Measurements from ENCODE around the gene ZMIZ1.

The ZMIZ1 gene

DNA sequence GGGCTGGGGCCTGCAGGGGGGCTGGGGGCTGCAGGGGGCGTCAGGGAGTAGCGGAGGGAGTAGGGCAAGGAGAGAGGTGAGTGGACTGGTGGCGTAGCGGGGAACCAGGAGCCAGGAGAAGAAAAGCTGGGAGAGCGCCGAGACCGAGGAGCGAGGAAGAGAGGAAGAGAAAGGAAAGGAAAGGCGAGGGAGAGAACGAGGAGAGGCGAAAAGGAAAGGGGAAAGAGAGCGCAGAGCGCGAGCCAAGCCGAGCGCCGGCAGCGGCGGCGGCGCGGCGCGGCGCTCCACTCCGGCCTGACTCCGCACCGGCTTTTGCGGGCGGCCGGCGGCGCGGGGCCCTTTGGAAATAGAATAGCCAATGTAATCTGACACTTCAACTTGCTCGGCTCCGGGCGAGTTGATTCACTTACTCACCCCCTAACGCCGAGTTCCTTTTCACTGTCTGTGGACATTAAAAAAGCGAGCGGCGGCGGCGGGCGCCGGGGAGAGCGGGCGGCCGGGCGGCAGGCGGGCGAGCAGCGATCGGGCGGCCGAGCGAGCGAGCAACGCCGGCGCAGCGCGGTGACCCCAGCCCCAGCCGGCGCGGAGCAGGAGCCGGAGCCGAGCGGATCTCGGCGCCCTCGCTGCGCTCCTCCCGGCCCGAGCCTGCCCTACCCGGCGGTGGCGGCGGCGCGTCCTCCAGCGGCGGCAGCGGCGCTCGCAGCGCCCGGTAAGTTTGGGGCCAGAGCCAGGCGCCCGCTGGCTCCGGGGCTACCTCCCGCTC is at the start of gene ZMIZ1:
ZMIZ1 (plus strand) TSS at position 405 of the 763 bp plus-strand sequence. CDS start 132,667 bp downstream, outside the sequence.
- DNase-seq = peak; percentile 96

GRCh38 chr10:79019441-79020014 is 49.2 kb upstream of the ZMIZ1 start:
- DNase-seq = no peak

- DNase-seq = peak; percentile 74
Observed at GRCh38 chr10:79020015-79020491, 48.7 kb upstream of the ZMIZ1 start.

DNA sequence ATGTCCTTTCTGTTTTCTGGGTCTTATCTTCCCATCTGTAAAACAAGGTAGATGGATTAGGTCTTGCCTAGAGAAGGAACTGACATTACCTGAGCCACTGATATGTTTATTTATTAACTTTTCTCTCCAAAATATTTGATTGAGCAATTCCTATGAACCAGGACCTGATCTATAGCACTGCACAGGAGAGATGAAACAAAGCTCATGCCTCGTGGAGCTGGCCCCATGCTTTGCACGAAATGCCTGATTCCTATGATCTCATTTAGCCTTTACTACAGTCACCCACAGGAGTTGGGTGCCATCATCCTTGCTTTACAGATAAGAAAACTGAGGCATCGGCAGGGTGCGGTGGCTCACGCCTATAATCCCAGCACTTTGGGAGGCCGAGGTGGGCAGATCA is 48.2 kb upstream of the ZMIZ1 start:
- DNase-seq = no peak

- no peak for DNase-seq
Observed at GRCh38 chr10:79021331-79021907, 47.3 kb upstream of the ZMIZ1 start.

DNA sequence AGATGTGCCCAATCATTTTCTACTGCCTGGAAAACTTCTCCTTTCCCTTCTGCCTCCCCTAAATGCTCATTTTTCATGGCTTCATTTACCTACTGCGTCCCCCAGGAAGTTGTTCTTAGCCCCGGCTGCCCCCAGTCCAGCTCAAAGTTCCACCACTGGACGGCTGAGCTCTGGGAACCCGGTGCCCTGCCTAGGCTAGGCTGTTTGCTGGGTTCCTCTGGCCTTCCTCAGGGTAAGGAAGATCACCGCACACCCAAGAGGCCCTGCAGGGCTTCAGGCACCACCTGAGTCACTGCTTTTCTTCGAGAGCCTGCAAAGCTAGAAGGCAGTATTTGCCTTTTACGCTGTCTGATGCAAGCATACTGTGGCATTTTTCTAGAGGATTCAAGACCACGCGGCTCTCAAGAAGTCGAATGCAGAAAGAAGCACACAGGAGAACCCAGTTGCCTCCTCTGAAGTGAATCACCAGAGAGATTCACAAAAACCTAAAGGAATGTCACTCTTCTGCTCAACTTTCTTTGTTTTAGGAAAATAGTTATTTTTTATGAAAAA is 46.7 kb upstream of the ZMIZ1 start:
- no peak for DNase-seq

DNA sequence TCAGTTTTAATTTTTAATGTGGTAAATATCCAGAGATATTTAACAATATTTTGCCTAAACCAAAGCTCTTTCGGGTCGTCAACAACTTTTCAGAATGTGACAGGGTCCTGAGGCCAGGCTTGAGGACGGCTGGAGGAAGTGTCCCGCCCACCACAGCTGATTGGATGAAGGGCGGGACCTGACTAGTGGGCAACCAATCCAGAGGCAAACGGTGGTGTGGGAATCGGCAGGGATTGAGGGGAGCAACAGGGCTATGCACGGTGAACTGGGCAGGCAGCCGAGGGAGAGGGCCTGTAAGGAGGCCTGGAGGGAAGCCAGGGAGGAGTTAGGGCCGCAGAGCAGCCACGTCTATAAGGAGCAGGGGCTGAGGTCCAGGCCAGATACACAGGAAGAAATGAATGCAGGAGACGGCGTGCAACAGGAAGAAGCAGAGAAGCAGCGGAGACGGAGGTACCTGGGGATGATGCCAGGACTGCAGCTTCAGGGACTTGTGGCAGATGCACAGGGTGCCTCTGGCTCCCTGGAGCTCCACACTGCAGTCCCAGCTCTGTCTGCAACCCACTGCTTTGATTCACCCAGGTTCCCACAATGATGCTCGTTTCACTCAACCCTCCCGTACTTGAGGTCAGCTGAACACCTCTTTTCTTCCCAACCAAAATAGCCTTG is 46.1 kb upstream of the ZMIZ1 start:
- DNase-seq = peak; percentile 61

DNA sequence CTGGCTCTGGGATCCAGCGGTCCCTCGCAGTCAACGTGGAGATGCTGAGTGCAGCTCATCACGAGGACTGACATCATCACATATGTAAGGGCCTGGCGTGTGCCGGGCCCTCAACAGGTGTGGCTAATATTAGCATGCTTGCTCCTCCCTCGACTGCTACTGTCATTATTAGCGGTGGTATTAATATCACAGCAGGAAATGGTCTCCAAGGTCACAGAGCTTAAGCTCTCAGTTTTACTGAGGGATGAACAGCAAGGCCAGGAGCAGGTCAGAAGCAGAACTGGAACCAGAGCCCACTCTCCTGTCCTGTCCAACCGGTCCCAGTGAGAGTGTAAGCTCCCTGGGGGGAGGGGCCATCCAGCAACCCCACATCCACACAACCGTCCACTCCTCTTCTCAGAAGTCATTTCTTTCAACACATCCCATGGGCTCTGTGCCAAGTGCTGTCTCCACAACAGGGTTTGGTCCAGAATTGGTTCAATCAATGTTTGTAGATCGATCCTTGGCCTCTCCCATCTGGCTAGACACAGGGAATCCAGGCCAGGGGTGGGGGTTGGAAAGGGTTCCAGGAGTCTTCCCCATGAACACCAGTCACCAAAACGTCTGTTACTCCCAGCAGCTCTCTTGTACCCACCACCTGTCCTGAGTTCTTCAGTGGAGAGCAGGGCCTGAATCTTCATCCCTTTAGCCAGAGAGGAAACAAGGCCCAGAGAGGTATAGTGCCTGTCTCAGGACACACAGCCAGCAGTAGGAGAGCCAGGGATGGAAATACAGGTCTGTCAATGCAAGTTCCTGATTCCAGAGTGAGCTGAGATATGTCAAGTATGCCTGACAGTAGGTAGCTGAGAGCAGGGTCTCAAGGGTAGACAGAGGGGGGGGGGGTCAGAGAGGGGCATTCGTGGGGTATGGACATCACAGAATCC is 45.3 kb upstream of the ZMIZ1 start:
- no peak for DNase-seq

- no peak for DNase-seq
Observed at GRCh38 chr10:79024296-79024695, 44.5 kb upstream of the ZMIZ1 start.

GRCh38 chr10:79024720-79025198 is 44.0 kb upstream of the ZMIZ1 start:
- no peak for DNase-seq

DNA sequence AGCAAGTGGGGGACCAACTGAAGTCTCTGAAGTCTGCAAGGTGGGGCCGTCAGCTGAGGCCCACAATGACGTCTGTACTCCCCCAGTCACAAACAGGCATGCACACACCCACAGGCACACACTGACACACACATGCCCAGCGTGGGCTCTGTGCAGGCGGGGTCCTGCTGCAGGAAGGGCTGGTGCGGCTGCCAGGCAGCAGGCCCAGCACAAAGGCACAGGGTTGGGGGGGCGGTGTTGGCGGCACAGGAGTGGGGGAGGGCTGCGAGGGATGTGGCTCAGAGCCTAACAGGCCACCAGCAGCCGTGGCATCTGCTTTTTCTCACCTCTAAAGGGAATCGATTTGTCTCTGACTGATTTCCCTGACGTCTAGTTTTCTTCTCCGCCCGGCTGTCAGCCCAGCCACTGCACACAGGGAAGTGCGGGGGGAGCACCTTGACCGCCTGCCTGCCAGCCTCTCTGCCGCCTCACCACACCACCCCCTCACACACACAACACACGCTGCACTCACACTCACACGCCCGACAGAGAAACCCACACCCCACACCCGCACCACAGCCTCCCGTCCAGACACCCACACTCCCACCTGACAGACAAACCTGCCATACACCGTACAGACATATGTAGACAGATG is 43.5 kb upstream of the ZMIZ1 start:
- peak; percentile 56 for DNase-seq

- DNase-seq = no peak
Observed at GRCh38 chr10:79026341-79026761, 42.4 kb upstream of the ZMIZ1 start.

DNA sequence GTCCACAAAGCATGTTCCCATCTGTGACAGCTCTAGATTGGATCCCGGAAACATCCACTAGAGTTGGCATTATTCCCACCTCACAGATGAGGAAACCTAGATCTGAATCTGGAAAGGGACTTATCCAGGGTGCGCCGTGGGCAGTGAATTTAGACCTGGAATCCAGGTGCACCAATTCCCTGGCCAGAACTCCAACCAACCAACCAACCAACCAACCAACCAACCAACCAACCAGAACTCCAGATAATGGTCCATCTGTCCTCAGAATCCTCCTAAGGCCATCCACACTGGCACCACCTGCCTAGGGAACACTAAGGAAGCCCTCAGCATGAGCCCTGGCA is 42.0 kb upstream of the ZMIZ1 start:
- DNase-seq = no peak

DNA sequence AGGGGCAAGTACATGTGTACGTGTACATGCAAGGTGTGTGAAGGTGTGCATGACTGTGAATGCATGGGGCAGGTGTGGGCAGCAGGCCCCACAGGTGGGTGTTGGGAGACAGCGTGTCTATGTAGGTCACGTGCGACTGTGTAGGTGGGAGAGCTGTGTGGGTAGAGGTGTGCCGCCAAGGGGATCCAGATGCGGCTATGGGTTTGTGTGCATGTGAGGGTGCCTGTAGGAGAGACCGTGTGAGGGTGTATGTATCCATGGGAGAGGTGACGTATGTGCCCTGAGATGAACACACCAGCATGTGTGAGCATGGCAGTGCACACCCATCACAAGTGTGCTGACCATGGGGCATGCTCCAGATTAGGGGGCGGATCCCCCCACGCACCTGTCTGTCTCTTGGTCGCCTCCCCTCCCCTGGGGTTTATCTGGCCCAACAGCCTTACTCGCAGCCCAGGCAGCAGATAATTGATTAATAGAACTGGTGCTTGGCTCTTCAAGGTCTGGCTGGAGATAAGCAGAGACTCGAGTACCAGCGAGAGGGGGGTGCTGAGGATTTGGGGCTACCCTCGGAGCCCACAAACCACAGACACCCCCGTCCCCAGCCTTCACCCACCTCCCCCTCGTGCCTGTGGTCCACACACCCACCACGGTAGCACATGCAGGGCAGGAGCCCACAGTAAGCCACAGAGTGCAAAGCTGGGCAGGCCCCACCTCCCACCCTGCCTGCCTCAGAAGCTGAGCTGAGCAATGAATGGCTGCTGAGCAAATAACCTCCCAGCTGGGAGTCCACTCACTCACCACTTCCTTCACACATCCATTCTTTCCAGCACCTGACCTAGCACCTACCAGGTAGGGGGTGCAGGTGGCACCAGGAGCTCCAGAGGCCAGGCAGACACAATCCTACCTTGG is 41.4 kb upstream of the ZMIZ1 start:
- peak; percentile 97 for DNase-seq

DNA sequence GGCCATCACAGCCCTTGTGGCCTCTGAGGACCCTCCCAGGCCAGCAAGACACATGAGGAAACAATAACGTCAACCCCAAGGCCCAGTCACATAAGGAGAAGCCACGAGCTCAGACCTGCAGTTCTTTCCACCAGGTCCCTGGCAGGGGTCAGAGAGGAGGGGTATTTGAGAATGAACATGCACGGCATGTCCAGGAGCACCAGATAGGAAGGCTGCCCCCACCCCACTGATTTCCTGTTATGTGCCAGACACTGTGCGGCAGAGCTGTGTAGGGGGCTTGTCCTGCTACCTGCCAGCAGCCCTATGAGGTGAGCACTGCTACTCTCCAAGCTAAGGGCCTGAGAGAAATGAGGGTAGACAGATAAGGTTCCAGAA is 40.7 kb upstream of the ZMIZ1 start:
- DNase-seq = no peak

GRCh38 chr10:79028451-79029010 is 40.2 kb upstream of the ZMIZ1 start:
- no peak for DNase-seq

DNA sequence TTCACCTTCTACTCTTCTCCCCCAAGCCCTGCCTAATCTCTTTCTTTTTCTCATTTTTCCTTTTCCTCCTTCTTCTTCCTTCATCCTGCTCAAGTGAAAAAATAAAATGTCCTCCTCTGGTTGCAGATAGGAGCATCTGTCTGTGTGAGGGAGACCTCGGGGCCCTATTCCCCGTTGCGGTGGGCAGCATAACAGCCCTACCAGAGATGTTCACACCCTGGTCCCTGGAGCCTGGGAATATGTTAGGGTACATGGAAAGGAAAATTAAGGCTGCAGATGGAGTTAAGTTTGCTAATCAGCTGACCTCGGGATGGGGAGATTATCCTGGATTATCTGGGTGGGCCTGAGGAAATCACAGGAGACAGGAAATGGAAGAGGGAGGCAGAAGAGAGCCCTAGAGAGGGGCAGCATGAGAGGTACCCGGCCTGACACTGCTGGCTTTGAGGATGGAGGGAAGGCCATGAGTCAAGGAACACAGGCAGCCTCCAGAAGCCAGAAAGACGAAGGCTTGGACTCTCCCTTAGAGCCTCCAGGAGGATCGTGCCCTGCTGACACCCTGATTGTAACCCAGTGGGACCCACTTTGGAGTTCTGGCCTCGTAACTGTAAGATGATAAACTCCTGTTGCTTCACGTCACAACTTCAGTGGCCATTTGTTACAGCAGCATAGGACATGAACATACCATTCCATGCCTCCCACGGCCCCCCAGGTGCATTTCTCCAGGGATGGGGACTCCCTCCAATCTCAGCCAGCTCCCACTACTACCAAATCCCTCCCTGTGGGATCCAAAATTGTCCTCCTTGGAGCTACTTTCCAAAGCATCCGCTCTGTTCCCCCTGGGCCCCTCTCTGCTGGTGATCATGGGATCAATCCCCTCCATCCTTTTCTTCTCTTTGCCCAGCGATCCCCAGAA is 39.0 kb upstream of the ZMIZ1 start:
- no peak for DNase-seq

DNA sequence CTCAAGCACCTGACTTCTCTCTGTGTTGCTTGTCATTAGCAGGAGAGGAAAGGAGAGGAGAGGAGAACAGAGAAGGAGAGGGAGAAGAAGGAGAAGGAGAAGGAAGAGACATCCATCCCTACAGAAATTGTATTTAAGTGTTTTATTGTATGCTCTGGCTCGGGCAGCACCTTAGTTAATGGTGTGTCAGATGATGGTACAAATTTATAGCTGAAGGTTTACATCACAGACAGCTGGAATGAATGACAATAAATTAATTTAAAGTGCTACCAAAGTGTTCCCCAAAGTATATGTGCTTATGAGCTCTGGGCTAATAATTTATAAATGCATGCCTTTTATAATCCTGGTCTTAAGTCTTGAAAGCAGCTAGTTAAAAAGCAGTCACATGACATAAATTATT is 38.1 kb upstream of the ZMIZ1 start:
- no peak for DNase-seq

DNA sequence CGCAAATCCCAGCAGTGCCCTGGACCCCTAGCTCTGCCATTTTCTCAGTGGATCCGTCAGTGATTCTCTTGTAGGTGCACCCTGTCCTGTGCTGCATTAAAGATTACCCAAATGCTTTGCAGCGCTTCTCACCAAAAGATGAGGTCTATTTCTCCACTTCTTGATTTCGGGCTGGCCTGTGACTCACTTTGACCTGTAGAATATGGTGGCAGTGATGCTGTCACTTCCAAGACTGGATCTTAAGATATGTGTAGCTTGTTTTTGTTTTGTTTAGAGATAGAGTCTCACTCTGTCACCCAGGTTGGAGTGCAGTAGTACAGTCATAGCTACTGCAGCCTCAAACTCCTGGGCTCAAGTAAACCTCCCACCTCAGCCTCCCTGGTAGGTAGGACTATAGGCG is 37.0 kb upstream of the ZMIZ1 start:
- no peak for DNase-seq

All from hematopoietic multipotent progenitor cell treated with erythropoietin and hydrocortisone succinate and interleukin-3 and kit ligand, for 4 days (in vitro differentiated cells).